ENCODE data around the gene VPS41.

Gene VPS41

GRCh38 chr7:38798552-38799267 is 110.3 kb downstream of the VPS41 start:
- no peak for DNase-seq

DNA sequence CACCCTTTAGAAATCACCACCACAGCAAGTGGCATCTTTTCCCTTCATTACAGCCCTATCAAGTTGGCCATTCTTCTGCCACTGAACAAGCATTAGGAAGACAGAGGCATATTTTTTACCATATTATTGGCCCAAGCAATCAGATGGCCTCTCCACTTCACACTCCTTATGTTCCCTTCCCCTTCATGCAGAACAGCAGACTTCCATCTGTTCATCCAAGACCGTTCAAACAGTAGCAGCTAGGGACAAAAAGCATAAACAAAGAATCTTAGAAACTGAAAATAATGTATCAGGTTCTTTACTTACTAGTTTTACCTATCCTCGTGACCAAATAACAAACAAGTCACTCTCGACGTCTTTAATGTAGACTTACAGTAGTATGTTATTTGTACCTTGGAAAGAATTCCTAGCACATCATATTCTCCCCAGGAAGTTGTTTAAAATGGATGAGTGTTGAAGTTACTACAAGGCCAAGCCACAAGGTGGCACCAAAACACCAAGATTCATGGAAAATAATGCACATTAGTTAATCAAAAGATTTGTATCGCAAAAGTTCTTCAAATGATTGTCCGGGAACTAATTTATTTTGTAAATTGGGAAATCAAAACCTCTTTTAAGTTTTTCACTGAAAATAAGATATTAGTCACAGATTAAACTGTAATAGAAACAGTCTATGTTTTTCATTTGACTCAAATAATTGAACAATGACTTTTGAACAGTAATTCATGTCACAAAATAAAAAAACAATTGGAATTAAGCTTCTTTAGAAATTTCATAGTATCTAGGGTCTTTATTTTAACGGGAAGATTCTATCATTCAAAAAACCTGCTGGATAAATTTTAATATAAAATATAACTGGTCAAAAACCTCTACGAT is 112.1 kb downstream of the VPS41 start:
- DNase-seq: peak; percentile 45

DNA sequence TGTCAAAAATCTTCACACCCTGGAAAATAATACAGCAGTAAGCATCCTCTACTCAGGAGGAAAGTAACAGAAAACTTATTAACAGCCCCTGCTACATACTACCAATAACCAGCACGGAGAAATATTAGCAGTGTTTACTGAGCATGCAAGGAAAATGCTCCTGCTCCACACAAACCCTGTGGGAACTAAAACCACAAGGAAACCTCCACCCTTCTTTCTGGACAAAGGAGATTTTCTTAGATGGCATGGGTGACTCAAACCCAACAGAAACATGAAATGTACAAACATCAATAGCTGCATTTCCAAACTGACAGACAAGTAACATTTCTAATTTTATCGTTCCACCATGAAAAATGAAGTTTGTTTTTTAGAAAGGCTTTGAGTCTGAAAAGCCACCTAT is 113.4 kb downstream of the VPS41 start:
- DNase-seq: no peak

- DNase-seq: no peak
Observed at GRCh38 chr7:38781991-38782390, 127.0 kb downstream of the VPS41 start.

- no peak for DNase-seq
Observed at GRCh38 chr7:38777609-38778008, 131.4 kb downstream of the VPS41 start.

DNA sequence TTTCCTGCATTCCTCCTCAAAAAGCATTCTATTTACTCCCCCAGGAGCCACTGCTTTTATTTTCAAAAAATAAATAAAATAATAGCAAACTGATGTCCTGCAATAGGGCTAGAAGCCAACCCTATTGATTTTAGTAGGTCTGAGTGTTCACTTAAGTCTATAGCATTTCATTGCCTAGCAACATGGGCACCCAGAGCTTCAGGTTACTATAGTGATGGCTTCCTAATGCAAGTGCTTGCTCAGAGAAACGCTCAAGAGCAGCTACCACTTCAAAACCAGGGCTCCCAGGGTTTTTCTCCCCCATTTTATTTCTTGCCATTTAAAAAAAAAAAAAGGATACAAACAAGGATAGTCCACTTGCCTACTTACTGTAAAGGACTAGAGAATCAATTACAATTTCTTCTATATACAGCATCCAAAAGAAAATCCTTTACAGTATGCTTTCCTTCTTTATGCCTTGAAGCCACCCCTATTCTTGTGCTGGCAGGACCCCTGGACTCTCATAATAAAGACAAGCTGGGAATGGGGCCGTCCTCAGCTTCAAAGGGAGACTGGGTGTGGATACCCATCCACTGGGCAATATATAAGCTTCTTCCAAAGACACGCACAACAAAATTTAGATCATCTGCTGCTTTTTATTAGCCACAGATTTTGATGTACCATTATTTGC is 133.3 kb downstream of the VPS41 start:
- DNase-seq: no peak

DNA sequence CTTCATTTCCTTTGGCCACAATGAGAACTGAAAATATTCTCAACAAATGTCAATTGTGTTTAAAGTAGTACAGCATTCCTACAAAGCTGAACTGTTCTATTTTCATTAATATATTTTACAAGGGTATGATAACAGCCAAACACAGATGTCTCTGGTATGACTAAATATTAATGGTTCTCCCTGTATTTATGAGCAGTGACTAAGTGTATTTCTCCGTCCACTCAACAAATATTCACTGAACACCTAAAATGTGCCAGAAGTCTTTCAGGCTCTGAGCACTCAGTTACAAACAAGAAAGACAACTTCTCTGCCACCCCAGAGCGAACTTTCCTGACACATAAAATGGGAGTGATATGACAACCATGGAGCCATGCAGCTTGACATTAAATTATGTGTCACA is 135.6 kb downstream of the VPS41 start:
- DNase-seq: no peak

DNA sequence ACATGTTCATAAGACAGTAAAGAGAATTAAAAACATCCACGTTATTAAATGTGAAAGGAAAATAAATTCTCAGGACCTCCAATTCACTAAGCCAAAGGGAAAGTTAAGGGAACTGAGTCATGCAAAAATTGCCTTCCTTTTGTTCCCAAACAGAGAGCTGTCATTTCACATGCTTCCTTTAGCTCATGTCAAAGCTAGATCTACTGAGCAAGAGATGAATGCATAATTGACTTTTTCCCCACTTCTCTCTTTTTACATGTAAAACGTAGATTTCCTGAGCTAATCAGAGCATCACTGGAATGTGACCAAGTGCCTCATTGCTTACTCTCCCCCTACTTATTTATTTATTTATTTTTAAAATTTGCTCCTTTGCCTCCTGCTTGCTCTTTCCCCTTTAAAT is 148.8 kb downstream of the VPS41 start:
- no peak for DNase-seq

DNA sequence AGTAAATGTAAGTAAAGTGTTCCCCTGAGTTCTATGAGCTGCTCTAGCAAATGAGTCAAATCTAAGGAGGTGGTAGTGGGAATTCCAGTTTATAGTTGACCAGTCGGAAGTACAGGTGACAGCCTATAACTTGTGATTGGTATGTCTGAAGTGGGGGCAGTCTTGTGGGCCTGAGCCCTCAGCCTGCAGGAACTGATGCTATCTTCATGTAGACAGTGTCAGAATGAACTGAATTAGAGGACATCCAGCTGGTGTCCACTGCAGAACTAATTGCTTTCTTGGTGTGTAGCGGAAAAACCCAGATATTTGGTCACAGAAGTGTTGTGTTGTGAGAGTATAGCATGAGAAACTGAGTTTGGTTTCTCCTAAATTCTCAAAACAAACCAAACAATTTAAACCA is 150.0 kb downstream of the VPS41 start:
- no peak for DNase-seq

GRCh38 chr7:38757931-38758330 is 151.1 kb downstream of the VPS41 start:
- no peak for DNase-seq

- no peak for DNase-seq
Observed at GRCh38 chr7:38756521-38756920, 152.5 kb downstream of the VPS41 start.

DNA sequence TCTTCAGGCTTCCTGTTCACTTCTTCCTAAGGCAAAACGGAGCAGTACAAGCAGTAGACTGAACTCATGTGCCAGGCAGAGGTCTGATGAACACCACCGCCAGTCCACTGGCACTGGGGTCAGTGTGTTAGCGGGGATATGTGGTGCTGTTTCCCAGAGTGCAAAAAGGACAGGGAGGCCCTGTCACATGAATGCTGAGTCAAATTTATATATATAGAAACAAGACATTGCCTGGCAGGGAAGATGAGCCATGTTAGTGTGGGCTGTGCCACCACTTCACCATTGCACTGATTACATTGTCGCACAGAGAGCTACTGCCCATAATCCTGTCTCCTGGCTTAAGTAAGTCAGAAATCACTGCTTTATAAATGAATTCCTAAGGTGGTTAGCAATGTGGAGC is 155.6 kb downstream of the VPS41 start:
- DNase-seq: no peak

GRCh38 chr7:38751416-38751815 is 157.6 kb downstream of the VPS41 start:
- DNase-seq: no peak

GRCh38 chr7:38748056-38748610 is 160.9 kb downstream of the VPS41 start:
- no peak for DNase-seq

DNA sequence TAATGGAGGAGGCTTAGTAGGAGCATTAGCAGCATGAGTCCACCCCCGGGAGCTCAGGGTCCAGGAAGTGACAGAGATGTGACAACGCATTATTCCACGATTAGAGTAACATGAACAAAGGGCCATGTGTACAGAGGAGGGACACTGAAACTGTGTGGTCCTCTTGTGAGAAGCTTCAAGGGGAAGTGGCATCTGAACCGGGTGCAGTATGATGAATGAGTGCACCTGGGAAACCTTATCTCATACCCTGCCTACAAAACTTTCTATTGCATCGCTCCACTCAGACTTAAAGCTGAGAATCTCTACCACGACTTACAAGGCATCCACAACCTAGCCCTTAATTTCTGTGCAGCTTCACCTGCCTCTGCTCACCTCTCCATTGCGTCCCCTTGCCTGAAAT is 162.6 kb downstream of the VPS41 start:
- DNase-seq: no peak

DNA sequence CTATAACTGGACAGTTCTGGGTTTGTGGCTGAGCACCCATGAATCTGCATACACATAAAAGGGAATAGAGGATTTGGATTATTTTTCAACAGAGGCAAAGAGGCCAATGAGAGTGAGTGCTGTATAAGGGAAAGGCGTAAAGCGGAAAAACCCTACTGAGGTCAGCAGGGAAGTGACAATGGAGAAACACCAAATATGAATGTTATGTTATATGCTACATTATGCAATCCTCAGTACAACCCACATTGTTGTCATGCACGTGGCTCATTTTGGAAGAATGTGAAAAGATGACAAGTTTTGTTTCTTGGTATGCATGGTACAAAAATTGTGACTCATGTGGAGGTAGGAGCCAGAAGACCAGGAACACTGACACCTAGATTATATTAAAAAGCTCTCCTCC is 164.2 kb downstream of the VPS41 start:
- no peak for DNase-seq

DNA sequence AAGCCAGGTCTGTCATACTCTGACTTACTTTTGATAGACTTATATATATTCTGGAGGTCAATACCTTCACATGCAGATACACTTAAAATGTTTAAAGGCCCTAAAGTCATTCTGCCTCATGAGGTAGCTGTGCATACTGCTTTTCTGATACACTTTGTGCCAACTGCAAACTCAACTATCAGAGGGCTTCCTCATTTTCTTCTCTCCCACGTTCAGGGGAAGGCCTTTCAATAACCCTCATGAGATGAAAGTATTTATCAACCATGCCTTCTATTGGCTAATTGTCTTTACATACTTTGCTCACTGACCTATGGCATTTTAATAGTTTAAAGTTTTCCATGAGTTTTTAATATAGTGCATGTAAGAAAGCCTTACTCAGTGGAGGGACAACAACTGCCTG is 165.1 kb downstream of the VPS41 start:
- no peak for DNase-seq

DNA sequence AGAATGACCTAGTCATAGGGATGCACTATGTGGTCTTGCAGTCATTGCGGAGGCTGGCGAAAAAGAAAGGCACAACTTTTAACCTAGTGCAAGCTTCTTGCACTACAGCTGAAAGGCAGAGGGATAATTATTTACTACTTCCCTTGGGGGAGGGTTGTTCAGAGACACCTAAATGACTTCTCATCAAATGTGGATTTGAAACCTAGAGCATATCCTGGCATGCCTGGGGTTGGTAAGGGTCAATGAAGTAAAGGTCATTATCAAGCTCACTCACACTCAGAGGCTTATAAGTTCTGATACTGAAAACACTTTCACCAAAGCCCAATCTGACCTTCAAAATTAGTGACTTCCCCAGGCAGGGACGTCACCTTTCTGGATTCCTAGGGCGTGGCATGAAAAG is 168.9 kb downstream of the VPS41 start:
- no peak for DNase-seq

DNA sequence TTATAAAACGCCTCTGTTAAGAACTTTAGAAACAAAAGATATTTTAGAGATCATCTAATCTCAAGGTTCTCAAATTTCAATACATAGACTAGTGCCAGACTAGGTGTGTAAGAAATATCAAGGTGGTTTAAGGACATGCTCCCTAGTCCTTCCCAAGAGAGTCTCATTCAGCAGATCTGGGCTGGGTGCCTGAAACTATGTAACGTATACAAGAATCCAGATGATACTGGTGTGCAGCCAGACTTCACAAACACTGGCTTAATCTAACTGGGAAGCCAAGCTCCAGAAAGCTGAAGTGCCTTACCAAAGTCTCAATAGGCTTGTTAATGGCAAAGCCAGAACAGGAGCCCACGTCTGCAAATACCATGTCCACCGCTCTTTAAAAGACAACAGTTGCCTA is 172.9 kb downstream of the VPS41 start:
- no peak for DNase-seq

DNA sequence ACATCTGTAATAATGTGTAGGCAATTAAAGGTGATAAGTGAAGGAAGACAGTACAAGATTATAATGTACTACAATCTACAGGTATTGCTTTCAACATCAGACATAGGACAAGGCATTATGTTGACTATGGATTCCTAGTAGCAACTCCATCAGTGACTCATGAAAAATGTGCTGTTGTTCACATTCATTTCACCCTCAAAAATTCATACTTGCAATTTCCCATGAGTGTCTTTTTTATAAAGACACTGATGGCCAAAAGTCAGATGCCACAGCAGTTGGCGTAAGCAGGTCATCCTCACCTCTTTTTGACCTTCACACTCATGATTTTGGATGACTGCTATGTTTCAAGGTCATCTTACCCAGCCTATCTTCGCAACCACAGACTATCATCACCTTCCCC is 177.8 kb downstream of the VPS41 start:
- no peak for DNase-seq

DNA sequence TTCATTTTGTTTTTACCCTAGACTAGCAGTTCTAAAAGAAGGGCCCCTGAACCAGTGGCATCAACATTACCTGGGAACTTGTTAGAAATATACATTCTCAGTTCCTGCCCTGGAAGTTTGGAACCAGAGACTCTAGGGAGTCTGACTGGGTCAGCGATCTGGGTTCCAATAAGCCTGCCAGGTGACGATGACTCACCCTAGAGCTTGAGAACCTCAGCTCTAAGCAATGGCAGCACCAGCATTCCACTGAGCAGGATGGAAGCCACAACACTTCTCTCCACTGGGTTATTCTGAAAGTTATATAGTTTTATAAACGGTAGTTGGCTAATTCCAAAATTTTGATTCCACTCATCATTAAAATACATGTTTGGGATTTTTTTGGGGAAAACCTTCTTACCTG is 180.8 kb downstream of the VPS41 start:
- DNase-seq: no peak

GRCh38 chr7:38727184-38727940 is 181.6 kb downstream of the VPS41 start:
- no peak for DNase-seq

DNA sequence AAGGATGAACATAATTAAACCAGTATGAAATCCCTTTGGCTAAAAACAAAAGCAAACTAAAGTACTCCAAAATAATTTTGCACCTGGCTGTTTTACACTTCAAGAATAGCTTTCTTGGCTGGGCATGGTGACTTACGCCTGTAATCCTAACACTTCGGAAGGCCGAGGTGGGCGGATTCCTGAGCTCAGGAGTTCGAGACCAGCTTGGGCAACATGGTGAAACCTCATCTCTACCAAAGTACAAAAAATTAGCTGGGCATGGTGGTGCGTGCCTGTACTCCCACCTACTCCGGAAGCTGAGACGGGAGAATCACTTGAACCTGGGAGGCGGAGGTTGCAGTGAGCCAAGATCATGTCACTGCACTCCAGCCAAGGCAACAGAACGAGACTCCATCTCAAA is 185.7 kb downstream of the VPS41 start:
- no peak for DNase-seq
